ENCODE results near the gene GALNTL6.

GRCh38 chr4:171920901-171921300 lies 107.7 kb downstream of the GALNTL6 start:
- TF ChIP-seq CTCF (IDR thresholded peaks at IDR 0.05) (no peak), POLR2AphosphoS5 (IDR thresholded peaks at IDR 0.05) (no peak), POLR2A (IDR thresholded peaks at IDR 0.05) (no peak)
